Transverse colon (tissue), 4 donors: ENCODE measurements around the gene ANP32E.

Experiments used
- EP300 ChIP-seq: sonication (generic); formaldehyde crosslinking; IDR thresholded peaks from one replicate; pipeline ENCODE4 v1.6.1; 2017; ENCODE audit warnings: antibody characterized with exemption, low read depth
- POLR2A ChIP-seq: fragments of 450-650 bp; IDR thresholded peaks from one replicate; pipeline ENCODE4 v1.6.1; 2016; ENCODE audit warnings: antibody characterized with exemption, mild to moderate bottlenecking, moderate library complexity
- POLR2AphosphoS5 ChIP-seq, 3 donors: sonication (generic); formaldehyde crosslinking; IDR thresholded peaks; one replicate each; pipeline ENCODE4 v1.6.1; 2016; ENCODE audit warnings: antibody characterized with exemption in 3 of 3
- TF ChIP-seq, protein P1 (sequence below), 5 experiments: fragments of 200-600 bp in 3 of 5; fragments of 450-650 bp in 2 of 5; sonication (generic) in 3 of 5; IDR thresholded peaks; 1 replicate in 2 of 5; 2 replicates in 3 of 5; pipeline ENCODE4 v1.5.1; 2016 to 2017; ENCODE audit warnings: antibody characterized with exemption in 5 of 5, inconsistent platforms in 3 of 5, mild to moderate bottlenecking in 2 of 5, moderate library complexity in 1 of 5

DNA sequence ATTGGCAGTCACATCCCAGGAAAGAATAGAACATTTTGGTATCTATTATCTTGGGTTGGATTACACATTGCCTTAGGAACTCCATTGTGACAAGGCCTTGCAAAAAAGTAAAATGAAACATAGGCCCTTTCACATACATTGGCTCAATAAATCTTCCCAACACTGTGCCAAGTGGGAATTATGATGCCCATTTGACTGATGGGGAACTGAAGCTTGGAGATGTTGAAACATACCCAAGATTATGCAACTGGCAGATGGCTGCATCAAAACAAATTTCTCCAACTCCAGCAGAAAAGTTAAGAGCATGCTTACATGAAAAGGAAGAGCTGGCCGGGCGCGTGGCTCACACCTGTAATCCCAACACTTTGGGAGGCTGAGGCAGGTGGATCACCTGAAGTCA, 59.3 kb downstream of the ANP32E start:
- TF ChIP-seq, protein P1, sequence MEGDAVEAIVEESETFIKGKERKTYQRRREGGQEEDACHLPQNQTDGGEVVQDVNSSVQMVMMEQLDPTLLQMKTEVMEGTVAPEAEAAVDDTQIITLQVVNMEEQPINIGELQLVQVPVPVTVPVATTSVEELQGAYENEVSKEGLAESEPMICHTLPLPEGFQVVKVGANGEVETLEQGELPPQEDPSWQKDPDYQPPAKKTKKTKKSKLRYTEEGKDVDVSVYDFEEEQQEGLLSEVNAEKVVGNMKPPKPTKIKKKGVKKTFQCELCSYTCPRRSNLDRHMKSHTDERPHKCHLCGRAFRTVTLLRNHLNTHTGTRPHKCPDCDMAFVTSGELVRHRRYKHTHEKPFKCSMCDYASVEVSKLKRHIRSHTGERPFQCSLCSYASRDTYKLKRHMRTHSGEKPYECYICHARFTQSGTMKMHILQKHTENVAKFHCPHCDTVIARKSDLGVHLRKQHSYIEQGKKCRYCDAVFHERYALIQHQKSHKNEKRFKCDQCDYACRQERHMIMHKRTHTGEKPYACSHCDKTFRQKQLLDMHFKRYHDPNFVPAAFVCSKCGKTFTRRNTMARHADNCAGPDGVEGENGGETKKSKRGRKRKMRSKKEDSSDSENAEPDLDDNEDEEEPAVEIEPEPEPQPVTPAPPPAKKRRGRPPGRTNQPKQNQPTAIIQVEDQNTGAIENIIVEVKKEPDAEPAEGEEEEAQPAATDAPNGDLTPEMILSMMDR (IDR thresholded peaks at IDR 0.05), result no peak
- TF ChIP-seq POLR2A (no peak), EP300 (no peak), POLR2AphosphoS5 (IDR thresholded peaks at IDR 0.05) (no peak)
